Liver (tissue), 9 donors: ENCODE data around the gene CDC14A. TPM values are rescaled to one million over a fixed set of nuclear protein-coding genes. Genes with fewer than 3 reads are reported as not detected.

ENCODE experiments used
- DNase-seq: peaks from one replicate; pipeline ENCODE4 v3.0.0-alpha.2; 2017; ENCODE audit warnings: low spot score
- H3K27ac ChIP-seq, 2 donors: one replicate each; pipeline ENCODE4 v1.7.0; 2013; ENCODE audit warnings: inconsistent platforms in 2 of 2, low read length in 2 of 2, control low read depth in 1 of 2, low read depth in 1 of 2, mild to moderate bottlenecking in 1 of 2
- H3K27me3 ChIP-seq, 4 donors: one replicate each; pipeline versions ENCODE4 v1.6.1 to v1.7.0; 2013; ENCODE audit warnings: low read length in 3 of 4, inconsistent platforms in 1 of 4, mild to moderate bottlenecking in 1 of 4, moderate library complexity in 1 of 4; ENCODE audit not compliant: control insufficient read depth in 4 of 4, insufficient read depth in 4 of 4
- H3K36me3 ChIP-seq, 4 donors: one replicate each; pipeline versions ENCODE4 v1.6.1 to v1.7.0; 2013; ENCODE audit warnings: low read length in 3 of 4, mild to moderate bottlenecking in 3 of 4, low read depth in 1 of 4, moderate library complexity in 1 of 4; ENCODE audit not compliant: control insufficient read depth in 4 of 4, insufficient read depth in 3 of 4
- H3K4me1 ChIP-seq, 4 donors: one replicate each; pipeline versions ENCODE4 v1.6.1 to v1.7.0; 2013; ENCODE audit warnings: low read length in 3 of 4, mild to moderate bottlenecking in 3 of 4, moderate library complexity in 1 of 4; ENCODE audit not compliant: control insufficient read depth in 4 of 4, insufficient read depth in 4 of 4
- H3K4me3 ChIP-seq, 3 donors: one replicate each; pipeline versions ENCODE4 v1.6.1 to v1.7.0; 2013; ENCODE audit warnings: low read length in 3 of 3, control low read depth in 1 of 3, low read depth in 1 of 3, mild to moderate bottlenecking in 1 of 3
- H3K9ac ChIP-seq, 2 donors: one replicate each; pipeline ENCODE4 v1.7.0; 2013; ENCODE audit warnings: low read length in 2 of 2, mild to moderate bottlenecking in 2 of 2, moderate library complexity in 2 of 2, control low read depth in 1 of 2, low read depth in 1 of 2
- H3K9me3 ChIP-seq, 4 donors: one replicate each; pipeline versions ENCODE4 v1.6.1 to v1.7.0; 2013; ENCODE audit warnings: low read length in 3 of 4; ENCODE audit not compliant: control insufficient read depth in 4 of 4
- EGR1 ChIP-seq, 2 donors: IDR thresholded peaks; 2 replicates each; pipeline ENCODE4 v1.6.1; 2016 to 2018; ENCODE audit warnings: antibody characterized with exemption in 2 of 2, low read depth in 2 of 2
- FOXA1 ChIP-seq: IDR thresholded peaks from 2 replicates; pipeline ENCODE4 v1.6.1; 2016; ENCODE audit warnings: antibody characterized with exemption
- FOXA2 ChIP-seq: IDR thresholded peaks from 2 replicates; pipeline ENCODE4 v1.6.1; 2016; ENCODE audit warnings: antibody characterized with exemption
- GABPA ChIP-seq, 2 donors: IDR thresholded peaks in 1 of 2; conservative IDR thresholded peaks in 1 of 2; 2 replicates each; pipeline ENCODE4 v1.6.1; 2016; ENCODE audit warnings: antibody characterized with exemption in 2 of 2, mild to moderate bottlenecking in 1 of 2, moderate library complexity in 1 of 2
- HNF4A ChIP-seq, 2 donors: conservative IDR thresholded peaks; 2 replicates each; pipeline ENCODE4 v1.6.1; 2016; ENCODE audit warnings: antibody characterized with exemption in 2 of 2, mild to moderate bottlenecking in 2 of 2
- HNF4G ChIP-seq: IDR thresholded peaks from 2 replicates; pipeline ENCODE4 v1.6.1; 2016; ENCODE audit warnings: antibody characterized with exemption
- JUND ChIP-seq, 2 donors: IDR thresholded peaks; 2 replicates each; pipeline ENCODE4 v1.6.1; 2016; ENCODE audit warnings: antibody characterized with exemption in 2 of 2
- NR2F2 ChIP-seq: IDR thresholded peaks from 2 replicates; pipeline ENCODE4 v1.6.1; 2016; ENCODE audit warnings: antibody characterized with exemption
- RAD21 ChIP-seq, 2 donors: IDR thresholded peaks; 2 replicates each; pipeline ENCODE4 v1.6.1; 2016; ENCODE audit warnings: antibody characterized with exemption in 2 of 2, mild to moderate bottlenecking in 2 of 2
- RXRA ChIP-seq, 2 donors: IDR thresholded peaks; 2 replicates each; pipeline ENCODE4 v1.6.1; 2017 to 2018; ENCODE audit warnings: antibody characterized with exemption in 2 of 2, mild to moderate bottlenecking in 1 of 2
- SP1 ChIP-seq: IDR thresholded peaks from 2 replicates; pipeline ENCODE4 v1.6.1; 2018; ENCODE audit warnings: antibody characterized with exemption, mild to moderate bottlenecking
- TAF1 ChIP-seq: conservative IDR thresholded peaks from 2 replicates; pipeline ENCODE4 v1.6.1; 2016; ENCODE audit warnings: antibody characterized with exemption, mild to moderate bottlenecking
- YY1 ChIP-seq: IDR thresholded peaks from 2 replicates; pipeline ENCODE4 v1.6.1; 2016; ENCODE audit warnings: antibody characterized with exemption, mild to moderate bottlenecking
- WGBS: extraction: QIAGEN DNeasy Blood & Tissue Kit; methylation state at CpG from one replicate; pipeline ENCODE4 v1.1.7; 2013; 5-methylcytosine and 5-hydroxymethylcytosine counted together
- polyA plus RNA-seq, 2 donors: library from polyadenylated mRNA; stranded (reverse) in 1 of 2; unstranded in 1 of 2; fragments of 200-250 nt in 1 of 2; fragments of >200 nt in 1 of 2; fragmentation: Nextera tagmentation in 1 of 2; extraction: Ambion mirVana in 1 of 2; gene quantifications; one replicate each; pipeline versions ENCODE4 v1.2.1 to v1.2.3, GENCODE V29; 2013 to 2015
- total RNA-seq, 2 donors: library from RNA; depleted of rRNA; stranded (reverse); fragments of >200 nt; gene quantifications; one replicate each; pipeline ENCODE4 v1.2.3, GENCODE V29; 2014
- TF ChIP-seq, protein P1 (sequence below): IDR thresholded peaks from 2 replicates; pipeline ENCODE4 v1.6.1; 2016; ENCODE audit warnings: antibody characterized with exemption
- TF ChIP-seq, protein P2 (sequence below): IDR thresholded peaks from 2 replicates; pipeline ENCODE4 v1.6.1; 2016; ENCODE audit warnings: antibody characterized with exemption
- TF ChIP-seq, protein P3 (sequence below): IDR thresholded peaks from 2 replicates; pipeline ENCODE4 v1.6.1; 2016; ENCODE audit warnings: antibody characterized with exemption
- donor health status: healthy.
- donor health status: healthy.
- donor health status: healthy.
- donor health status: healthy.
- donor health status: healthy.

CDC14A gene
- total and polyA plus RNA-seq, 4 donors: 0.39 to 4.1 (median 2.6) TPM

DNA sequence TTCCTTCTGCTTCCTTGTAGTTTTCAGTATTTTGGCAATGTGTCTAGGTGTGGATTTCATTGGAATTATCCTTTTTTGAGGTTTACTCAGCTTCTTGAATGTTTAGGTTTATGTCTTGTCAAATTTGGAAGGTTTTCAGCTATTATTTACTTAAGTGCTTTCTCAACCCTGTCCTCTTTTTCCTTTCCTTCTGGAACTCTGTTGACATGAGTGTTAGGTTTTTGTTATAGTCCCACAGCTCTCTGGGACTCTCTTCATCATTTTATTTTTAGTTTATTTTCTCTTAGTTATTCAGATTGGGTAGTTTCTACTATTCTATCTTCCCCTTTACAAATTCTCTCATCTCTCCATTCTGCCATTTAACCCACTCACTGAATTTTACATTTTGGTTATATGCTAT, 122.5 kb downstream of the CDC14A start:
- no peak overlapping the region for H3K4me3 ChIP-seq
- H3K4me1 ChIP-seq: peaks cover 2 to 19% (median 13%) of the 10 kb centered on the region in 4 donors
- no peaks in the 10 kb centered on the region for H3K9me3 ChIP-seq
- H3K27me3 ChIP-seq: no peaks in the 10 kb centered on the region
- H3K9ac ChIP-seq: no peak overlapping the region
- no peaks in the 10 kb centered on the region for H3K36me3 ChIP-seq
- no peak for DNase-seq
- TF ChIP-seq YY1 (no peak), SP1 (no peak), EGR1 (IDR thresholded peaks at IDR 0.05; ENCODE audit: low read depth in 2 of 2) (no peak), GABPA (IDR thresholded peaks at IDR 0.05 in 1 of 2, conservative IDR thresholded peaks at IDR 0.05 in 1 of 2) (no peak), FOXA2 (no peak), FOXA1 (no peak), RXRA (IDR thresholded peaks at IDR 0.05) (no peak)
- TF ChIP-seq, protein P1, sequence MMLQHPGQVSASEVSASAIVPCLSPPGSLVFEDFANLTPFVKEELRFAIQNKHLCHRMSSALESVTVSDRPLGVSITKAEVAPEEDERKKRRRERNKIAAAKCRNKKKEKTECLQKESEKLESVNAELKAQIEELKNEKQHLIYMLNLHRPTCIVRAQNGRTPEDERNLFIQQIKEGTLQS: no peak
- TF ChIP-seq, protein P2, sequence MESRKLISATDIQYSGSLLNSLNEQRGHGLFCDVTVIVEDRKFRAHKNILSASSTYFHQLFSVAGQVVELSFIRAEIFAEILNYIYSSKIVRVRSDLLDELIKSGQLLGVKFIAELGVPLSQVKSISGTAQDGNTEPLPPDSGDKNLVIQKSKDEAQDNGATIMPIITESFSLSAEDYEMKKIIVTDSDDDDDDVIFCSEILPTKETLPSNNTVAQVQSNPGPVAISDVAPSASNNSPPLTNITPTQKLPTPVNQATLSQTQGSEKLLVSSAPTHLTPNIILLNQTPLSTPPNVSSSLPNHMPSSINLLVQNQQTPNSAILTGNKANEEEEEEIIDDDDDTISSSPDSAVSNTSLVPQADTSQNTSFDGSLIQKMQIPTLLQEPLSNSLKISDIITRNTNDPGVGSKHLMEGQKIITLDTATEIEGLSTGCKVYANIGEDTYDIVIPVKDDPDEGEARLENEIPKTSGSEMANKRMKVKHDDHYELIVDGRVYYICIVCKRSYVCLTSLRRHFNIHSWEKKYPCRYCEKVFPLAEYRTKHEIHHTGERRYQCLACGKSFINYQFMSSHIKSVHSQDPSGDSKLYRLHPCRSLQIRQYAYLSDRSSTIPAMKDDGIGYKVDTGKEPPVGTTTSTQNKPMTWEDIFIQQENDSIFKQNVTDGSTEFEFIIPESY: no peak
- no peak overlapping the region for H3K27ac ChIP-seq

DNA sequence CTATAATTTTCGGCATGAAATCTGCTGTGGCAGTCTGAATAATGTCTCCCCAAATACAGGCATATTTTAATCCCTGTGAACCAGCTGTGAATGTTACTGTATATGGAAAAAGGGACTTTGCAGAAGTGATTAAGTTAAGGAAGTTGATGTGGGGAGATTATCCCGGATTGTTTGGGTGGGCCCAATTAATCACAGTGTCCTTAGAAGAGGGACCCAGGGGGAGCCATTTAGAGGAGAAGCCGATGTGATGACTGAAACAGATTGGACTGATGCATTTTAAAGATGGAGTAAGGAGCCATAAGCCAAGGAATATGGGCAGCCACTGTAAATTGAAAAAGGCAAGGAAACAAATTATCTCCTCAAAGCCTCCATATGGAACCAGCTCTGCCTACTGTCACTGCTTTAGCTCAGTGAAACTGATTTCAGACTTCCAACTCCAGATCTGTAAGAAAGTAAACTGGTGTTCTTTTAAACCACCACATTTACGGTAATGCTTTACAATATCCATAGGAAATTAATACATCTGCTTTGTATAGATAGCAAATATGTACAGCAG, 124.5 kb downstream of the CDC14A start:
- H3K36me3 ChIP-seq: no peaks in the 10 kb centered on the region
- peaks cover 2 to 29% (median 14%) of the 10 kb centered on the region in 4 donors for H3K4me1 ChIP-seq
- H3K27ac ChIP-seq: no peak overlapping the region
- TF ChIP-seq FOXA2: no peak
- no peak for TF ChIP-seq EGR1 (IDR thresholded peaks at IDR 0.05; ENCODE audit: low read depth in 2 of 2)
- TF ChIP-seq, protein P3, sequence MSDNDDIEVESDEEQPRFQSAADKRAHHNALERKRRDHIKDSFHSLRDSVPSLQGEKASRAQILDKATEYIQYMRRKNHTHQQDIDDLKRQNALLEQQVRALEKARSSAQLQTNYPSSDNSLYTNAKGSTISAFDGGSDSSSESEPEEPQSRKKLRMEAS: no peak
- no peak for TF ChIP-seq NR2F2
- no peaks in the 10 kb centered on the region for H3K9me3 ChIP-seq
- 96% methylated on average over 4 of the region's 4 CpGs for WGBS
- no peaks in the 10 kb centered on the region for H3K27me3 ChIP-seq
- no peak overlapping the region for H3K4me3 ChIP-seq
- DNase-seq: no peak
- H3K9ac ChIP-seq: no peak overlapping the region

DNA sequence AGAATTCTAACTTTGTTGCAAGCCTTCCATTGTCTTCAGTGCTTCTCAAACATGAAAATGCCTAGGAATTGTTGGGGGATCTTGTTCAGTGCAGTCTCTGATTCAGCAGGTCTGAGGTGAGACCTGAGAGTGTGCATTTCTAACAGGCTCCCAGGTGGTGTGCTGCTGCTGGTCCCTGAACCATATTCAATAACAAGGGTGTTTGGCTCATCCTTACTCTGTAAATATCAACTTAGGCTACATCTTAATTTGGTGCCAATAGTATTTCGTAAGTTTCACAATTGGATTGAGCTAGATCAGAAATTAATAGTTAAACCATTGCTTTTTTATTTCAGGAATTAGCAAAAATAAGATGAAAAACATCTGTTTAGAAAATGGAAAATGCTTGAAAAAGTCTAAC, 126.5 kb downstream of the CDC14A start:
- TF ChIP-seq JUND (IDR thresholded peaks at IDR 0.05) (peak; percentile 42 to 62), FOXA1 (peak; percentile 87), NR2F2 (no peak), HNF4G (no peak), RAD21 (IDR thresholded peaks at IDR 0.05) (peak; percentile 34 to 50), YY1 (peak; percentile 52), SP1 (peak; percentile 26), FOXA2 (peak; percentile 94), RXRA (IDR thresholded peaks at IDR 0.05) (peak; percentile 47 to 66), EGR1 (IDR thresholded peaks at IDR 0.05; ENCODE audit: low read depth in 2 of 2) (no peak), GABPA (IDR thresholded peaks at IDR 0.05 in 1 of 2, conservative IDR thresholded peaks at IDR 0.05 in 1 of 2) (no peak), TAF1 (no peak), HNF4A (conservative IDR thresholded peaks at IDR 0.05) (peak; percentile 55 to 63)
- TF ChIP-seq, protein P3: peak; percentile 20

More for the DNA sequence above, 126.5 kb downstream of the CDC14A start:
- Histone ChIP-seq H3K27ac (no peak overlapping the region), H3K36me3 (no peaks in the 10 kb centered on the region), H3K9me3 (no peaks in the 10 kb centered on the region), H3K9ac (no peak overlapping the region), H3K27me3 (no peaks in the 10 kb centered on the region), H3K4me3 (no peak overlapping the region), H3K4me1 (peaks cover 2 to 29% (median 14%) of the 10 kb centered on the region in 4 donors)
- 43% methylated on average over 1 of the region's 1 CpG for WGBS
- DNase-seq: no peak
